WERI-Rb-1 (cell line): ENCODE measurements around the gene OR5B2.

Experiments
- DNase-seq: peaks from one replicate; pipeline ENCODE4 v3.0.0-alpha.2; 2020
- H3K27ac ChIP-seq: fragments of 250-450 bp; sonication (Bioruptor Pico); 2 replicates; pipeline ENCODE4 v1.5.1; 2020; ENCODE audit warnings: mild to moderate bottlenecking, moderate library complexity
- H3K27me3 ChIP-seq: fragments of 250-450 bp; sonication (Bioruptor Pico); 2 replicates; pipeline ENCODE4 v1.5.1; 2021; ENCODE audit warnings: mild to moderate bottlenecking, low read depth, moderate library complexity; ENCODE audit not compliant: insufficient read depth, severe bottlenecking
- H3K36me3 ChIP-seq: fragments of 250-450 bp; sonication (Bioruptor Pico); 2 replicates; pipeline ENCODE4 v1.5.1; 2020; ENCODE audit warnings: mild to moderate bottlenecking, moderate library complexity
- H3K4me3 ChIP-seq: 2 replicates; pipeline ENCODE4 v1.5.1; 2011; ENCODE audit warnings: low read depth, mild to moderate bottlenecking, control low read depth, low read length
- H3K9me3 ChIP-seq: fragments of 250-450 bp; sonication (Bioruptor Pico); 2 replicates; pipeline ENCODE4 v1.5.1; 2021; ENCODE audit warnings: mild to moderate bottlenecking, moderate library complexity; ENCODE audit not compliant: severe bottlenecking
- TF ChIP-seq, protein P1 (sequence below): IDR thresholded peaks from 2 replicates; pipeline ENCODE4 v1.5.1; 2011; ENCODE audit warnings: low read depth, mild to moderate bottlenecking, control low read depth, inconsistent platforms, low read length

OR5B2 gene

DNA sequence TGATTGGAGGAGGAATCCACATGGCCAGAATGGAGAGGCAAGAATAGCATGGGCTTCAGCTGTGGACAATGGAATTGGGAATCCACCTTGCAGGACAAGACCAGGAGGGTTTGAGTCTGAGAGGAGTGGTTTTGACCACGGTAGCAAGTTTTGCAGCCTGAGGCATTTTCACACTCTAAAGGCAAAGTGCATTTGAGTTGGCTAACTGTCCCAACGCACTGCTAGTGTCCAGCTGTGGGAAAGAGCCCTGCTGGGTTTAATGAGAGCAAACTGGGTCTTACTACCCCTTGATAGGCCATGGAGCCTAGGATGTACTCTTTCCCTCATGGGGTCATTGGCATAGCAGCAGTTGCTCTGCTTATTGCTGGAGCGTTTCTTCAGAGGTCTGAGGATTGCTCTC, at the start of gene OR5B2:
Gene OR5B2, minus strand, starts transcription at position 101 of the 400 bp plus-strand sequence. CDS start 4,860 bp downstream, outside the sequence.
- no peaks in the 10 kb centered on the region for H3K36me3 ChIP-seq
- TF ChIP-seq, protein P1, sequence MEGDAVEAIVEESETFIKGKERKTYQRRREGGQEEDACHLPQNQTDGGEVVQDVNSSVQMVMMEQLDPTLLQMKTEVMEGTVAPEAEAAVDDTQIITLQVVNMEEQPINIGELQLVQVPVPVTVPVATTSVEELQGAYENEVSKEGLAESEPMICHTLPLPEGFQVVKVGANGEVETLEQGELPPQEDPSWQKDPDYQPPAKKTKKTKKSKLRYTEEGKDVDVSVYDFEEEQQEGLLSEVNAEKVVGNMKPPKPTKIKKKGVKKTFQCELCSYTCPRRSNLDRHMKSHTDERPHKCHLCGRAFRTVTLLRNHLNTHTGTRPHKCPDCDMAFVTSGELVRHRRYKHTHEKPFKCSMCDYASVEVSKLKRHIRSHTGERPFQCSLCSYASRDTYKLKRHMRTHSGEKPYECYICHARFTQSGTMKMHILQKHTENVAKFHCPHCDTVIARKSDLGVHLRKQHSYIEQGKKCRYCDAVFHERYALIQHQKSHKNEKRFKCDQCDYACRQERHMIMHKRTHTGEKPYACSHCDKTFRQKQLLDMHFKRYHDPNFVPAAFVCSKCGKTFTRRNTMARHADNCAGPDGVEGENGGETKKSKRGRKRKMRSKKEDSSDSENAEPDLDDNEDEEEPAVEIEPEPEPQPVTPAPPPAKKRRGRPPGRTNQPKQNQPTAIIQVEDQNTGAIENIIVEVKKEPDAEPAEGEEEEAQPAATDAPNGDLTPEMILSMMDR: no peak
- peaks cover 29% of the 10 kb centered on the region for H3K27me3 ChIP-seq
- DNase-seq: no peak
- H3K27ac ChIP-seq: no peak within 1 kb of the TSS
- H3K4me3 ChIP-seq: no peak within 1 kb of the TSS
- no peaks in the 10 kb centered on the region for H3K9me3 ChIP-seq

DNA sequence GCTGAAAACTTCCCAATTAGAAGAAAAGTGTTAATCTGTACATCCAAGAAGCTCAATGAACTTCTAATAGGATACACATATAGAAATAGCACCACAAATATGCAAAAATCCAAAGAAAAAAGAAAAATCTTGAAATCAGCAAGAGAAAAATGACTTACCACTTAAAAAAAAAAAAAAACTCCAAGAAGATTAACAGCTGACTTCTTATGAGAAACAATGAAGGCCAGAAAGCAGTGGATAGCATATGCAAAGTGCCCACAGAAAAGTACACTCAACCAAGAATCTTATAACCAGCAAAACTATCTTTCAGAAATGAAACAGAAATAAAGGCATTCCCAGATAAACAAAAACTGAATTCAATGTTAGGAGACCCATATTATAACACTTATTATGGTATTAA, 44.0 kb upstream of the OR5B2 start:
- H3K27me3 ChIP-seq: peaks cover 23% of the 10 kb centered on the region
- TF ChIP-seq, protein P1: no peak
- H3K27ac ChIP-seq: no peak overlapping the region
- H3K9me3 ChIP-seq: peaks cover 4% of the 10 kb centered on the region
- DNase-seq: no peak
- H3K36me3 ChIP-seq: no peaks in the 10 kb centered on the region
- H3K4me3 ChIP-seq: no peak overlapping the region

DNA sequence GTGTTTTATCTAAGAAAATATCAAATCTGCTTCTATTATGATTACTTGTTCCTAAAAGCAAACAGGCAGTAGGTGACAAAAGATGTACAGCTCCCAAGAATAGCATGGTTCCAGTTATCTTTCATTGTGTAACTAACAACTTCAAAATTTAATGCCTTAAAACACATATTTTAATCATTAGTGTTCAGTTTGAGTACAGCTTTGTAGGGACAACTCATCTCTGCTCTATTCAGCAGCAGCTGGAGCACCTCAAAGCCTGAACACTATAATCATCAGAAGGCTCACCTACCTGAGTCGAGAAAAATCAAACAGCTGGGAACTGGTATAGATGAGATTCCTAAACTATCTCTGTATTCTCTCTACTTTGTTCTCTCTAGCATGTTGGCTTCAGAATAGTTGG, 38.4 kb upstream of the OR5B2 start:
- peaks cover 54% of the 10 kb centered on the region for H3K27me3 ChIP-seq
- no peak overlapping the region for H3K27ac ChIP-seq
- H3K9me3 ChIP-seq: peaks cover 4% of the 10 kb centered on the region
- no peaks in the 10 kb centered on the region for H3K36me3 ChIP-seq
- TF ChIP-seq, protein P1: no peak
- no peak overlapping the region for H3K4me3 ChIP-seq
- no peak for DNase-seq

DNA sequence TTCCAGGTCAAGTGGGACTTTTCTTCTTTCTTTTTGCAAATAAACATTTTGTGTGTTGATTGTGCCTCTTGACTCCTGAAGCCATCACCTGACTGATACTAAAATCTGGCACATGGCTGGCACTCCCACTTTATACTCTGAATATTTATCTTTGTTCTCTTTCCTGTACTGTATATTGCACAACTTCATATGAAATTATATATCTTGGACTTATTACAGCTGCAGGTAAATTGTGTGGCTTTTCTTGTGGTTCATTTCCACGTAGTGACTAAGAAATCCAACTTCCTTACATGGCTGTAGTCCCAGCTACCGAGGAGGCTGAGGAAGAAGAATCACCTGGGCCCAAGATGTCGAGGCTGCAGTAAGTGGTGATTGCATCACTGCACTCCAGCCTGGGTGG, 37.8 kb upstream of the OR5B2 start:
- no peak overlapping the region for H3K4me3 ChIP-seq
- no peaks in the 10 kb centered on the region for H3K36me3 ChIP-seq
- TF ChIP-seq, protein P1: no peak
- no peaks in the 10 kb centered on the region for H3K9me3 ChIP-seq
- no peak overlapping the region for H3K27ac ChIP-seq
- no peak for DNase-seq
- H3K27me3 ChIP-seq: peaks cover 54% of the 10 kb centered on the region

DNA sequence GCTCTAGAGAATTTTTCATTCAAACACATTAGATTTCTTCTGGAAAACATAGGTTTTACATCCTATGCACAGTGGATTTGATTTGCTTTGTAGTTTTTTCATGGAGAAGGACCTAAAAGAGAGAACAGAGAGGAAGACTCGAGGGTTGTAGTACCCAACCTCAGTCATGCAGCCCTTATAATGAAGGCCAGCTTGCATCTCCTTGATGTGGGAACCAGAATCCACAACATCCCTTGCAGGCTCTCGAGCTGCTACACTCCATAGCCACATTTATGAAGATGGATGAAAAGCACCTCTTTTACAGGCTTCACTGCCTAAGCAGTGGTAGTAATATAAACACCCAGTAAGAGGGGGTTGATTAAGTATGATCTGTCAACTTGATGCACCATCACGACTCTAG, 23.7 kb upstream of the OR5B2 start:
- DNase-seq: no peak
- no peaks in the 10 kb centered on the region for H3K9me3 ChIP-seq
- no peak overlapping the region for H3K27ac ChIP-seq
- H3K4me3 ChIP-seq: no peak overlapping the region
- peaks cover 26% of the 10 kb centered on the region for H3K27me3 ChIP-seq
- H3K36me3 ChIP-seq: no peaks in the 10 kb centered on the region
- TF ChIP-seq, protein P1: no peak

DNA sequence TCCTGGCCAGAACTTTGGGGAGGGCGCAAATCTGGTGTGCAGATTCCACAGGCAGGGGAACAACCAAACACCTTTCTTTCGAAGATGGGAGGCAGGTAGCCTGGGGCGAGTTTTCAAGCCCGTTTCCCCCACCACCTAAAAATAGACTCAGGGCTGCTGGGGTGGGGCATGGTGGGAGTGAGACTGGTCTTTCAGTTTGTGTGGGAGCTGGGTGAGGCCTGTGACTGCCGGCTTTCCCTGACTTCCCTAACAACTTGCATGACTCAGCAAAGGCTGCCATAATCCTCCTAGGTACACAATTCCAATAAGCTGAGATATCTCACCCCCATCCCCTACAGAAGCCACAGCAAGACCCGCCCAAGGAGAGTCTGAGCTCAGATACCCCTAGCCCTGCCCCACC, 18.4 kb upstream of the OR5B2 start:
- Histone ChIP-seq H3K27ac (no peak overlapping the region), H3K9me3 (no peaks in the 10 kb centered on the region), H3K27me3 (peaks cover 35% of the 10 kb centered on the region), H3K36me3 (no peaks in the 10 kb centered on the region), H3K4me3 (no peak overlapping the region)
- no peak for DNase-seq
- TF ChIP-seq, protein P1: no peak
